PC-3 (cell line): ENCODE data around the gene TMEM161A. TPM values are rescaled to one million over a fixed set of nuclear protein-coding genes. Genes with fewer than 3 reads are reported as not detected.
A peak's percentile ranks its signal among the peaks of the same experiment; 100 is the strongest.

Source experiments
- ATAC-seq: fragments of 200-7000 bp; cut with Tn5 transposase; 2 replicates; pipeline ENCODE4 v1.9.1; 2020; ENCODE audit warnings: mild to moderate bottlenecking, moderate library complexity
- BruUV-seq: library from RNA; stranded (reverse); fragments of 400-500 nt; replicated peaks from 2 replicates; lab custom pipeline; 2021; lab: Mats Ljungman, UMichigan
- CTCF ChIA-PET: fragments of 300-600 bp; sonication (Branson Sonifier 250); formaldehyde crosslinking; loops from one replicate; lab custom pipeline; 2022; ENCODE audit warnings: antibody characterized with exemption; lab: Charles Lee
- POLR2A ChIA-PET: fragments of 300-600 bp; sonication (Branson Sonifier 250); formaldehyde crosslinking; loops from one replicate; lab custom pipeline; 2022; ENCODE audit warnings: antibody characterized with exemption; ENCODE audit not compliant: unreplicated experiment; lab: Charles Lee
- DNase-seq: peaks from one replicate; pipeline ENCODE4 v3.0.0-alpha.2; 2015
- H2AFZ ChIP-seq: fragments of 300-600 bp; sonication (generic); 2 replicates; pipeline ENCODE4 v1.6.0; 2016; ENCODE audit warnings: antibody characterized with exemption, low read length
- H3F3A ChIP-seq: fragments of 300-600 bp; sonication (generic); one replicate; pipeline ENCODE4 v1.6.0; 2017; ENCODE audit warnings: antibody characterized with exemption, low read length, control low read depth, mild to moderate bottlenecking; ENCODE audit not compliant: unreplicated experiment
- H3K27ac ChIP-seq: fragments of 300-600 bp; sonication (generic); 2 replicates; pipeline ENCODE4 v1.5.1; 2016; ENCODE audit warnings: mild to moderate bottlenecking, low read length
- H3K27me3 ChIP-seq: fragments of 300-600 bp; sonication (generic); 2 replicates; pipeline ENCODE4 v1.6.1; 2016; ENCODE audit warnings: low read length, mixed read lengths
- H3K36me3 ChIP-seq: fragments of 300-600 bp; sonication (generic); 2 replicates; pipeline ENCODE4 v1.6.1; 2016; ENCODE audit warnings: low read depth, mixed run types, low read length, mixed read lengths
- H3K4me1 ChIP-seq: fragments of 300-600 bp; sonication (generic); 2 replicates; pipeline ENCODE4 v1.5.1; 2016; ENCODE audit warnings: low read length; ENCODE audit not compliant: insufficient read depth
- H3K4me2 ChIP-seq: fragments of 300-600 bp; sonication (generic); 2 replicates; pipeline ENCODE4 v1.6.0; 2016; ENCODE audit warnings: low read length
- H3K4me3 ChIP-seq: fragments of 300-600 bp; sonication (generic); 2 replicates; pipeline ENCODE4 v1.5.1; 2016; ENCODE audit warnings: mild to moderate bottlenecking, low read length, mixed read lengths
- H3K79me2 ChIP-seq: fragments of 300-600 bp; sonication (generic); 2 replicates; pipeline ENCODE4 v1.6.1; 2017; ENCODE audit warnings: low read length, mixed read lengths
- H3K9ac ChIP-seq: fragments of 300-600 bp; sonication (generic); 2 replicates; pipeline ENCODE4 v1.6.0; 2016; ENCODE audit warnings: mild to moderate bottlenecking, low read length
- H3K9me2 ChIP-seq: fragments of 300-600 bp; sonication (generic); replicated peaks from 2 replicates; pipeline ENCODE4 v1.6.1; 2016; ENCODE audit warnings: mixed run types, low read length, mixed read lengths
- H3K9me3 ChIP-seq: fragments of 300-600 bp; sonication (generic); 2 replicates; pipeline ENCODE4 v1.6.1; 2016; ENCODE audit warnings: low read length, mixed read lengths
- H4K20me1 ChIP-seq: fragments of 300-600 bp; sonication (generic); 2 replicates; pipeline ENCODE4 v1.6.1; 2016; ENCODE audit warnings: low read length, mixed read lengths
- EZH2 ChIP-seq: fragments of 300-600 bp; sonication (generic); IDR thresholded peaks from one replicate; pipeline ENCODE4 v1.6.1; 2017; ENCODE audit warnings: antibody characterized with exemption, mild to moderate bottlenecking, low read length; ENCODE audit not compliant: unreplicated experiment
- EZH2phosphoT487 ChIP-seq: fragments of 300-600 bp; sonication (generic); IDR thresholded peaks from 2 replicates; pipeline ENCODE4 v1.6.1; 2018; ENCODE audit warnings: mild to moderate bottlenecking, antibody characterized with exemption, low read length, borderline replicate concordance
- intact Hi-C: fragments of 100-400 bp; cut with micrococcal nuclease; formaldehyde crosslinking; loops from 2 replicates; pipeline ENCODE4 v1.9.0; 2023
- total RNA-seq: library from RNA; depleted of rRNA; stranded (reverse); fragments of >200 nt; gene quantifications from 2 replicates; pipeline ENCODE4 v1.2.3, GENCODE V29; 2014
- TF ChIP-seq, protein P1 (sequence below): fragments of 300-600 bp; sonication (generic); conservative IDR thresholded peaks from 2 replicates; pipeline ENCODE4 v1.5.1; 2017; ENCODE audit warnings: antibody characterized with exemption, low read depth, mild to moderate bottlenecking, low read length

Gene TMEM161A
- total RNA-seq, 1 experiment from 2014 or later = 49.9 TPM

DNA sequence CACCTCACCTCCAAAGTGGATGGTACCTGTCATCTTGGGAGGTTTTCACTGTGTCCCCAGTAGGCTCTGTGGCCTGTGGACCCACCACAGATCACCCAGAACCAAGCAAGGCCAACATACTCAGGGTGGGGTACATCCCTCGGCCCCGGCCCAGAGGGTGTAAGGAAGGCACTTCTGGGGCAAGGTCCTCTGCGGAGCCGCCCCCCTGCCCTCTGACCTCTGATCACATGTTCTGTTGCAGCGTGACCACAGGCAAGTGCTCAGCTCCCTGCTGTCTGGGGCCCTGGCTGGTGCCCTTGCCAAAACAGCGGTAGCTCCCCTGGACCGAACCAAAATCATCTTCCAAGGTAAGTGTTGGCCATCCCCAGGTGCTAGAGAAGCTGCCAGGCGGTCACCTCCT is 36.7 kb downstream of the TMEM161A start:
- TF ChIP-seq, protein P1, sequence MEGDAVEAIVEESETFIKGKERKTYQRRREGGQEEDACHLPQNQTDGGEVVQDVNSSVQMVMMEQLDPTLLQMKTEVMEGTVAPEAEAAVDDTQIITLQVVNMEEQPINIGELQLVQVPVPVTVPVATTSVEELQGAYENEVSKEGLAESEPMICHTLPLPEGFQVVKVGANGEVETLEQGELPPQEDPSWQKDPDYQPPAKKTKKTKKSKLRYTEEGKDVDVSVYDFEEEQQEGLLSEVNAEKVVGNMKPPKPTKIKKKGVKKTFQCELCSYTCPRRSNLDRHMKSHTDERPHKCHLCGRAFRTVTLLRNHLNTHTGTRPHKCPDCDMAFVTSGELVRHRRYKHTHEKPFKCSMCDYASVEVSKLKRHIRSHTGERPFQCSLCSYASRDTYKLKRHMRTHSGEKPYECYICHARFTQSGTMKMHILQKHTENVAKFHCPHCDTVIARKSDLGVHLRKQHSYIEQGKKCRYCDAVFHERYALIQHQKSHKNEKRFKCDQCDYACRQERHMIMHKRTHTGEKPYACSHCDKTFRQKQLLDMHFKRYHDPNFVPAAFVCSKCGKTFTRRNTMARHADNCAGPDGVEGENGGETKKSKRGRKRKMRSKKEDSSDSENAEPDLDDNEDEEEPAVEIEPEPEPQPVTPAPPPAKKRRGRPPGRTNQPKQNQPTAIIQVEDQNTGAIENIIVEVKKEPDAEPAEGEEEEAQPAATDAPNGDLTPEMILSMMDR = no peak
- TF ChIP-seq EZH2phosphoT487 (no peak), EZH2 (no peak)
- Histone ChIP-seq H3K4me2 (no peak overlapping the region), H3K36me3 (no peaks in the 10 kb centered on the region), H4K20me1 (no peaks in the 10 kb centered on the region), H3K9me3 (no peaks in the 10 kb centered on the region), H3K4me3 (no peak overlapping the region), H3K4me1 (no peaks in the 10 kb centered on the region), H3K27ac (no peak overlapping the region), H2AFZ (no peak overlapping the region), H3K9me2 (no peaks in the 10 kb centered on the region), H3K79me2 (no peaks in the 10 kb centered on the region), H3F3A (no peaks in the 10 kb centered on the region), H3K27me3 (no peaks in the 10 kb centered on the region), H3K9ac (no peak overlapping the region)
- ChIA-PET CTCF (no interaction called here), POLR2A (no interaction called here)
- intact Hi-C loops = no loop called here
- ATAC-seq (no peak), DNase-seq (no peak)
- no TSS peak for BruUV-seq

DNA sequence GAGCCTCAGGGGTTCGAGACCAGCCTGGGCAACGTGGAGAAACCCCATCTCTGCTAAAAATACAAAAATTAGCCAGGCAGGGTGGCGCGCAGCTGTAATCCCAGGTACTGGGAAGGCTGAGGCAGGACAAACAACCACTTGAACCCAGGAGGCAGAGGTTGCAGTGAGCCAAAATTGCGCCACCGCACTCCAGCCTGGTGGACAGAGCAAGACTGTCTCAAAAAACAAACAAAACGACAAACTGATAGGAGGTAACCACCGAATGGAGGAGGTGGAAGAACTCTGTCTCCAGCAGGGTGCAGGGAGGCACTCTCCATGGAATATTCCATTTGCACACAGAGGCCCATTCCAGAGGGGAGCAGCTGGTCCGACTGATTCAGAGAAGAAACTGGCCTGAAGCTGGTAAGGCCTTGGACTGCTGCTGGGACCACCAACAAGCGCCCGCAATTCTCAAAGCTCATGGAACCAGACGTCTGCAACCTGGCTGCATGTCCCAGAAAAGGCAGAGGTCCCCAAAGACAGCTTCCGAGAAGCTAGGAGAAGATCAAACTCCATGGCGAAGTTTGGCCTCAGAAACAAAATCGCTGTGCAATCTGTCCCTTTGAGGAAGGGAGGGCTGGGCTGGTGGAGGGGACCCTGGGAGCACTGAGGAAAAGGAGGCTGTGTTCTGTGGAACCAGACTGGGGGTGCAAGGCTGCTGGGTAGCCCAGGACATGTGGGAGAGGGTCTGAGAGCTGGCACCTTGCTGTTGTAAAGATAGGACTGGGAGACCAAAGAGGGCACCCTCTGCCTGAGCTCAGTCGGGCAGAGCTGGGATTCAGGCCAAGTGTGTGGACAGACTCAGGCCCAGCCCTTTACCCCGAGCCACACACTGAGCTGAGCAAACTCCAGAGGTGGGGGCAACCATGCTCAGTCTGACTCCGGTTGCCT is 39.3 kb downstream of the TMEM161A start:
- peak; percentile 15; the same call in 1 of the 2 replicates for ATAC-seq
- Histone ChIP-seq H3K9ac (no peak overlapping the region), H3K4me2 (no peak overlapping the region), H4K20me1 (no peaks in the 10 kb centered on the region), H3K27ac (no peak overlapping the region), H3K4me3 (no peak overlapping the region), H3K9me2 (no peaks in the 10 kb centered on the region), H3K4me1 (no peaks in the 10 kb centered on the region), H3F3A (no peaks in the 10 kb centered on the region), H3K9me3 (no peaks in the 10 kb centered on the region), H3K36me3 (no peaks in the 10 kb centered on the region), H2AFZ (no peak overlapping the region), H3K27me3 (no peaks in the 10 kb centered on the region), H3K79me2 (no peaks in the 10 kb centered on the region)
- BruUV-seq = no TSS peak
- POLR2A ChIA-PET = no interaction called here
- intact Hi-C loops = no loop called here
- TF ChIP-seq EZH2 (no peak), EZH2phosphoT487 (no peak)
- TF ChIP-seq, protein P1 = no peak
- no peak for DNase-seq
- CTCF ChIA-PET = no interaction called here

DNA sequence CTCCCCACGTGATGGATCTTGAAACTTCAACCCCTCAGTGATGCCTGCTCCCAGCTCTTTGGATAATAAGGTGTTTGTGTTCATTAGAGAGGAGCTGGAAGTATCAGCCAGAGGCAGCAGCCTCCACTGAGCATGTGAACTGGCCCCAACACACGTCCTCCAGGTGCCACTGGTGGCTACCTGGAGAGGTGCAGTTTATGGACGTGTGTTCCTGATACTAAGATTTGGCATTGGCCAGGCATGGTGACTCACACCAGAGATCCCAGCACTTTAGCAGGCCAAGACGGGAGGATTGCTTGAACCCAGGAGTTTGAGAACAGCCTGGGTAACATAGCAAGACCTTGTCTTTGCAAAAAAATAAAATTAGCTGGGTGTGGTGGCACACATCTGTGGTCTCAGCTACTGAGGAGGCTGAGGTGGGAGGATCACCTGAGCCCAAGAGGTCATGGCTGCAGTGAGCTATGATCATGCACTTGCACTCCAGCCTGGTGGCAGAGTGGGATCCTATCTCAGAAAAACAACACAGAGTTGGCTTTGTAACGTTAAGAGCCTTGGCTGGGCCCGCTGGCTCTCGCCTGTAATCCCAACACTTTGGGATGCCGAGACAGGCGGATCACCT is 40.1 kb downstream of the TMEM161A start:
- ATAC-seq (peak; percentile 35; the same call in 1 of the 2 replicates), DNase-seq (peak; percentile 26)
- H3K4me3 ChIP-seq = no peak overlapping the region
- H3K27ac ChIP-seq = no peak overlapping the region
- no peak overlapping the region for H2AFZ ChIP-seq
- intact Hi-C loops = no loop called here
- no TSS peak for BruUV-seq
- H3K79me2 ChIP-seq = no peaks in the 10 kb centered on the region
- TF ChIP-seq EZH2phosphoT487 = no peak
- TF ChIP-seq, protein P1 = no peak
- TF ChIP-seq EZH2 = no peak
- POLR2A ChIA-PET = no interaction called here
- H3K4me1 ChIP-seq = no peaks in the 10 kb centered on the region
- no peaks in the 10 kb centered on the region for H4K20me1 ChIP-seq
- H3K9ac ChIP-seq = no peak overlapping the region
- no peaks in the 10 kb centered on the region for H3K9me2 ChIP-seq
- H3K27me3 ChIP-seq = no peaks in the 10 kb centered on the region
- H3K4me2 ChIP-seq = no peak overlapping the region
- H3K36me3 ChIP-seq = no peaks in the 10 kb centered on the region
- CTCF ChIA-PET = no interaction called here
- no peaks in the 10 kb centered on the region for H3K9me3 ChIP-seq
- no peaks in the 10 kb centered on the region for H3F3A ChIP-seq
